H9 (cell line): ENCODE data around the gene DAPK2. TPM values are rescaled to one million over a fixed set of nuclear protein-coding genes. Genes with fewer than 3 reads are reported as not detected.

Experiments
- DNase-seq: peaks from one replicate; pipeline ENCODE4 v3.0.0-alpha.2; 2017
- H2AFZ ChIP-seq: one replicate; pipeline ENCODE4 v1.6.1; 2013; ENCODE audit warnings: mild to moderate bottlenecking, low read length, control low read depth, moderate library complexity
- H2AK5ac ChIP-seq: 2 replicates; pipeline ENCODE4 v1.6.1; 2013; ENCODE audit warnings: low read length, control low read depth, mixed read lengths; ENCODE audit not compliant: insufficient read length
- H2BK120ac ChIP-seq: one replicate; pipeline ENCODE4 v1.6.1; 2013; ENCODE audit warnings: low read depth, mild to moderate bottlenecking, low read length, control low read depth, inconsistent platforms; ENCODE audit not compliant: poor library complexity, severe bottlenecking
- H2BK12ac ChIP-seq: 2 replicates; pipeline ENCODE4 v1.6.1; 2013; ENCODE audit warnings: low read length, control low read depth, mixed read lengths, low read depth; ENCODE audit not compliant: insufficient read length
- H2BK15ac ChIP-seq: 2 replicates; pipeline ENCODE4 v1.6.1; 2013; ENCODE audit warnings: low read depth, low read length, control low read depth
- H2BK20ac ChIP-seq: one replicate; pipeline ENCODE4 v1.6.1; 2013; ENCODE audit warnings: low read depth, mild to moderate bottlenecking, low read length, control low read depth, inconsistent platforms; ENCODE audit not compliant: poor library complexity, severe bottlenecking
- H2BK5ac ChIP-seq: 2 replicates; pipeline ENCODE4 v1.6.1; 2013; ENCODE audit warnings: low read length, control low read depth, mixed read lengths; ENCODE audit not compliant: insufficient read length
- H3K14ac ChIP-seq: 2 replicates; pipeline ENCODE4 v1.6.1; 2013; ENCODE audit warnings: low read length, control low read depth; ENCODE audit not compliant: insufficient read depth
- H3K18ac ChIP-seq: 2 replicates; pipeline ENCODE4 v1.6.1; 2013; ENCODE audit warnings: low read depth, mild to moderate bottlenecking, mixed read lengths, low read length, control low read depth; ENCODE audit not compliant: insufficient read length
- H3K23ac ChIP-seq: 2 replicates; pipeline ENCODE4 v1.6.1; 2013; ENCODE audit warnings: low read length, control low read depth, mixed read lengths, low read depth; ENCODE audit not compliant: insufficient read length
- H3K23me2 ChIP-seq: 2 replicates; pipeline ENCODE4 v1.6.1; 2013; ENCODE audit warnings: low read depth, mild to moderate bottlenecking, mixed read lengths, low read length, control low read depth; ENCODE audit not compliant: insufficient read length, poor library complexity, severe bottlenecking
- H3K27ac ChIP-seq: 2 replicates; pipeline ENCODE4 v1.5.1; 2013; ENCODE audit warnings: low read length, control low read depth, mixed read lengths, low read depth; ENCODE audit not compliant: insufficient read length
- H3K27me3 ChIP-seq: 2 replicates; pipeline ENCODE4 v1.6.1; 2013; ENCODE audit warnings: low read length, control low read depth, inconsistent platforms; ENCODE audit not compliant: insufficient read depth
- H3K4ac ChIP-seq: 2 replicates; pipeline ENCODE4 v1.6.1; 2013; ENCODE audit warnings: low read depth, mild to moderate bottlenecking, control low read depth, inconsistent platforms, low read length, moderate library complexity
- H3K4me1 ChIP-seq: 2 replicates; pipeline ENCODE4 v1.6.1; 2013; ENCODE audit warnings: low read length, control low read depth, inconsistent platforms; ENCODE audit not compliant: insufficient read depth
- H3K4me2 ChIP-seq: 2 replicates; pipeline ENCODE4 v1.6.1; 2013; ENCODE audit warnings: low read length, control low read depth, mixed read lengths; ENCODE audit not compliant: insufficient read length, insufficient read depth
- H3K56ac ChIP-seq: 2 replicates; pipeline ENCODE4 v1.6.1; 2013; ENCODE audit warnings: low read depth, mild to moderate bottlenecking, mixed read lengths, low read length, control low read depth; ENCODE audit not compliant: insufficient read length
- H3K79me1 ChIP-seq: 2 replicates; pipeline ENCODE4 v1.6.1; 2013; ENCODE audit warnings: low read depth, mild to moderate bottlenecking, moderate library complexity, low read length, control low read depth, inconsistent platforms; ENCODE audit not compliant: insufficient read depth, poor library complexity, severe bottlenecking
- H3K79me2 ChIP-seq: 2 replicates; pipeline ENCODE4 v1.6.1; 2013; ENCODE audit warnings: low read length, control low read depth, inconsistent platforms; ENCODE audit not compliant: insufficient read depth
- H3K9ac ChIP-seq: 2 replicates; pipeline ENCODE4 v1.6.1; 2013; ENCODE audit warnings: low read length, control low read depth, mixed read lengths; ENCODE audit not compliant: insufficient read length; ENCODE audit errors: extremely low read depth
- H3K9me3 ChIP-seq: one replicate; pipeline ENCODE4 v1.6.1; 2013; ENCODE audit warnings: low read depth, low read length, inconsistent platforms; ENCODE audit not compliant: control insufficient read depth
- H3T11ph ChIP-seq: one replicate; pipeline ENCODE4 v1.6.1; 2013; ENCODE audit warnings: mild to moderate bottlenecking, low read length, control low read depth, inconsistent platforms
- H4K20me1 ChIP-seq: one replicate; pipeline ENCODE4 v1.6.1; 2013; ENCODE audit not compliant: control insufficient read depth, insufficient read length, insufficient read depth
- H4K5ac ChIP-seq: 2 replicates; pipeline ENCODE4 v1.6.1; 2013; ENCODE audit warnings: low read depth, mild to moderate bottlenecking, mixed read lengths, low read length, control low read depth; ENCODE audit not compliant: insufficient read length
- H4K8ac ChIP-seq: replicated peaks from 2 replicates; pipeline ENCODE4 v1.6.1; 2013; ENCODE audit warnings: low read length, control low read depth, mixed read lengths, low read depth; ENCODE audit not compliant: insufficient read length
- H4K91ac ChIP-seq: 2 replicates; pipeline ENCODE4 v1.6.1; 2013; ENCODE audit warnings: low read depth, mild to moderate bottlenecking, moderate library complexity, mixed read lengths, low read length, control low read depth; ENCODE audit not compliant: insufficient read length
- H3K27ac Mint-ChIP-seq, 3 experiments: 2 replicates in 2 of 3; 3 replicates in 1 of 3; pipeline ENCODE4 v1.8.0; 2020 to 2021; ENCODE audit warnings: mixed read lengths in 3 of 3, mild to moderate bottlenecking in 1 of 3, moderate library complexity in 1 of 3
- H3K27me3 Mint-ChIP-seq: 2 replicates; pipeline ENCODE4 v1.8.0; 2021; ENCODE audit warnings: low read depth, mild to moderate bottlenecking, moderate library complexity, mixed read lengths
- H3K36me3 Mint-ChIP-seq, 3 experiments: 2 replicates in 2 of 3; 3 replicates in 1 of 3; pipeline ENCODE4 v1.8.0; 2020 to 2021; ENCODE audit warnings: low read depth in 3 of 3, mixed read lengths in 3 of 3; ENCODE audit not compliant: insufficient read depth in 1 of 3
- H3K4me1 Mint-ChIP-seq, 2 experiments: 2 replicates each; pipeline ENCODE4 v1.8.0; 2020; ENCODE audit warnings: mixed read lengths in 2 of 2
- H3K4me3 Mint-ChIP-seq, 2 experiments: 2 replicates in 1 of 2; 3 replicates in 1 of 2; pipeline ENCODE4 v1.8.0; 2020 to 2021; ENCODE audit warnings: mild to moderate bottlenecking in 2 of 2, mixed read lengths in 2 of 2, moderate library complexity in 1 of 2
- H3K9me3 Mint-ChIP-seq, 2 experiments: 2 replicates in 1 of 2; 3 replicates in 1 of 2; pipeline ENCODE4 v1.8.0; 2020; ENCODE audit warnings: mild to moderate bottlenecking in 2 of 2, mixed read lengths in 2 of 2, moderate library complexity in 1 of 2
- CTCF ChIP-seq: fragments of 200-600 bp; sonication (generic); conservative IDR thresholded peaks from 3 replicates; pipeline ENCODE4 v1.8.0; 2021; ENCODE audit warnings: antibody characterized with exemption, mild to moderate bottlenecking
- WGBS: extraction: QIAGEN DNeasy Blood & Tissue Kit; methylation state at CpG from one replicate; pipeline ENCODE4 v1.1.7; 2013; ENCODE audit warnings: missing lambda C conversion rate, low lambda C conversion rate, mixed read lengths; ENCODE audit not compliant: insufficient read length; ENCODE audit errors: extremely low coverage; 5-methylcytosine and 5-hydroxymethylcytosine counted together
- total RNA-seq: library from RNA; stranded (reverse); gene quantifications from 2 replicates; pipeline ENCODE4 v1.2.1, GENCODE V29; 2021

Gene DAPK2
- total RNA-seq, 1 experiment from 2014 or later, result 3.5 TPM

- H3K4me3 Mint-ChIP-seq, result no peak overlapping the region
- no peaks in the 10 kb centered on the region for H3K79me2 ChIP-seq
- H4K91ac ChIP-seq, result no peak overlapping the region
- no peaks in the 10 kb centered on the region; the same call in 1 of the 2 replicates for H3K27me3 Mint-ChIP-seq
- no CpG with 5 or more reads among the region's 3 CpGs for WGBS
- H3K9ac ChIP-seq, result no peak overlapping the region
- no peaks in the 10 kb centered on the region for H3K4me1 ChIP-seq
- no peak overlapping the region for H4K5ac ChIP-seq
- H3K4me1 Mint-ChIP-seq, result peaks cover 3 to 7% of the 10 kb centered on the region in 2 experiments; a peak in 2 of 4 replicates
- no peak overlapping the region for H3K4me2 ChIP-seq
- no peak overlapping the region for H3K18ac ChIP-seq
- no peak overlapping the region for H3T11ph ChIP-seq
- no peak overlapping the region for H2BK20ac ChIP-seq
- TF ChIP-seq CTCF, result no peak
- H3K9me3 Mint-ChIP-seq, result no peaks in the 10 kb centered on the region
- no peaks in the 10 kb centered on the region for H4K20me1 ChIP-seq
- DNase-seq, result no peak
- H4K8ac ChIP-seq, result no peak overlapping the region
- H2BK15ac ChIP-seq, result no peak overlapping the region
- no peak overlapping the region for H3K56ac ChIP-seq
- H2BK12ac ChIP-seq, result no peak overlapping the region
- H3K23ac ChIP-seq, result no peak overlapping the region
- H3K79me1 ChIP-seq, result no peaks in the 10 kb centered on the region
- H3K4ac ChIP-seq, result no peak overlapping the region
- H3K27ac ChIP-seq, result no peak overlapping the region
- no peak overlapping the region for H3K14ac ChIP-seq
- H3K9me3 ChIP-seq, result no peaks in the 10 kb centered on the region
- H2AK5ac ChIP-seq, result no peak overlapping the region
- H2AFZ ChIP-seq, result no peak overlapping the region
- no peak overlapping the region; a peak in 1 of 7 replicates for H3K27ac Mint-ChIP-seq
- no peak overlapping the region for H2BK120ac ChIP-seq
- no peak overlapping the region for H2BK5ac ChIP-seq
- H3K23me2 ChIP-seq, result no peaks in the 10 kb centered on the region
- no peaks in the 10 kb centered on the region for H3K36me3 Mint-ChIP-seq
- H3K27me3 ChIP-seq, result no peaks in the 10 kb centered on the region; the same call in 1 of the 2 replicates
Measured at GRCh38 chr15:63986751-63987341, 59.4 kb downstream of the DAPK2 start.
